OCI-LY1 (cell line): ENCODE data around the gene IPMK.

Source experiments
- CTCF ChIP-seq: fragments of 200-600 bp; sonication (generic), shearing (Covaris generic); IDR thresholded peaks from 2 replicates; pipeline ENCODE4 v1.5.1; 2017; ENCODE audit warnings: mild to moderate bottlenecking, antibody characterized with exemption, low read length, moderate library complexity, mixed read lengths
- EZH2 ChIP-seq: fragments of 200-600 bp; sonication (generic), shearing (Covaris generic); IDR thresholded peaks from 2 replicates; pipeline ENCODE4 v1.8.0; 2017; ENCODE audit warnings: borderline replicate concordance, mixed run types, mild to moderate bottlenecking, antibody characterized with exemption, low read length, moderate library complexity, mixed read lengths

GRCh38 chr10:58305821-58306220, 38.1 kb upstream of the IPMK start:
- TF ChIP-seq CTCF, result no peak
- TF ChIP-seq EZH2, result no peak
